A549 (cell line): Measurements from ENCODE around the gene DCAF4. TPM values are rescaled to one million over a fixed set of nuclear protein-coding genes. Genes with fewer than 3 reads are reported as not detected.
"Not testable (repeated sequence)": the region's sequence is repeated elsewhere in the genome, so short reads cannot be mapped to it uniquely, and the experiment has no call there.

Source experiments
- ATAC-seq, 2 experiments: fragments of 200-7000 bp in 1 of 2; fragments of >200 bp in 1 of 2; cut with Nextera tagmentation in 1 of 2; cut with Tn5 transposase in 1 of 2; 3 replicates each; pipeline versions ENCODE4 v1.8.0 to v1.9.1; 2018 to 2020; ENCODE audit warnings: mild to moderate bottlenecking in 1 of 2, moderate library complexity in 1 of 2
- CTCF ChIA-PET: fragments of 300-600 bp; sonication (Branson Sonifier 250); formaldehyde crosslinking; extraction: SDS; loops from one replicate; lab custom pipeline; 2021; ENCODE audit warnings: antibody characterized with exemption, inconsistent platforms; lab: Yijun Ruan, JAX
- POLR2A ChIA-PET: fragments of 350-600 bp; formaldehyde crosslinking; extraction: SDS; loops from one replicate; lab custom pipeline; 2021; ENCODE audit warnings: antibody characterized with exemption, inconsistent platforms; lab: Yijun Ruan, JAX
- DNase-seq, 2 experiments: peaks; one replicate each; pipeline versions ENCODE4 v3.0.0 to v3.0.0-alpha.2; 2011 to 2016; ENCODE audit warnings: low read depth in 1 of 2, low spot score in 1 of 2
- FAIRE-seq: peaks from 2 replicates; lab custom pipeline; 2011; peaks lifted over from hg19 to GRCh38; lab: Jason Lieb, UNC
- H3K27ac ChIP-seq, 2 experiments: fragments of >200 bp; sonication (Bioruptor Twin); formaldehyde crosslinking; 3 replicates each; pipeline ENCODE4 v1.5.1; 2016 to 2017
- H3K4me1 ChIP-seq: fragments of >200 bp; sonication (Bioruptor Twin); formaldehyde crosslinking; 3 replicates; pipeline ENCODE4 v1.6.1; 2016
- H3K4me2 ChIP-seq: fragments of >200 bp; sonication (Bioruptor Twin); formaldehyde crosslinking; 3 replicates; pipeline ENCODE4 v1.6.1; 2016
- H3K4me3 ChIP-seq: fragments of >200 bp; sonication (Bioruptor Twin); formaldehyde crosslinking; 3 replicates; pipeline ENCODE4 v1.5.1; 2016
- H3K9me3 ChIP-seq: fragments of >200 bp; sonication (Bioruptor Twin); formaldehyde crosslinking; 3 replicates; pipeline ENCODE4 v1.6.1; 2016
- BCL3 ChIP-seq: fragments of >200 bp; sonication (Bioruptor Twin); formaldehyde crosslinking; IDR thresholded peaks from 3 replicates; pipeline ENCODE4 v1.6.1; 2016
- CEBPB ChIP-seq, 2 experiments: fragments of >200 bp in 1 of 2; sonication (Bioruptor Twin) in 1 of 2; formaldehyde crosslinking in 1 of 2; IDR thresholded peaks; 2 replicates each; pipeline ENCODE4 v1.6.1; 2012 to 2016
- CHD4 ChIP-seq: fragments of 200-600 bp; sonication (generic); IDR thresholded peaks from 2 replicates; pipeline ENCODE4 v1.6.1; 2016; ENCODE audit warnings: antibody characterized with exemption, mild to moderate bottlenecking, borderline replicate concordance
- CTCF ChIP-seq: fragments of >200 bp; sonication (Bioruptor Twin); formaldehyde crosslinking; IDR thresholded peaks from 3 replicates; pipeline ENCODE4 v1.5.1; 2016
- ELK1 ChIP-seq: fragments of 150-350 bp; IDR thresholded peaks from 2 replicates; pipeline ENCODE4 v1.6.1; 2014; ENCODE audit warnings: low read depth, mild to moderate bottlenecking, low read length
- ESRRA ChIP-seq: fragments of 150-350 bp; IDR thresholded peaks from 2 replicates; pipeline ENCODE4 v1.6.1; 2014; ENCODE audit warnings: mild to moderate bottlenecking, low read length, borderline replicate concordance
- FOSB ChIP-seq: fragments of 250-450 bp; sonication (Bioruptor Pico); IDR thresholded peaks from 2 replicates; pipeline ENCODE4 v1.5.0; 2020; ENCODE audit warnings: mild to moderate bottlenecking, moderate library complexity
- FOXS1 ChIP-seq: fragments of 250-450 bp; sonication (Bioruptor Pico); IDR thresholded peaks from 2 replicates; pipeline ENCODE4 v1.5.0; 2020; ENCODE audit warnings: mild to moderate bottlenecking, moderate library complexity
- HEYL ChIP-seq: fragments of 250-450 bp; sonication (Bioruptor Pico); IDR thresholded peaks from 2 replicates; pipeline ENCODE4 v1.8.0; 2021; ENCODE audit warnings: mild to moderate bottlenecking, moderate library complexity
- HOXA7 ChIP-seq: fragments of 250-450 bp; sonication (Bioruptor Pico); IDR thresholded peaks from 2 replicates; pipeline ENCODE4 v1.5.0; 2020; ENCODE audit warnings: mild to moderate bottlenecking, moderate library complexity
- JUN ChIP-seq, 2 experiments: fragments of >200 bp; sonication (Bioruptor Twin); formaldehyde crosslinking; IDR thresholded peaks; 2 replicates in 1 of 2; 3 replicates in 1 of 2; pipeline ENCODE4 v1.6.1; 2016 to 2017
- MAZ ChIP-seq: fragments of 150-350 bp; IDR thresholded peaks from 2 replicates; pipeline ENCODE4 v1.6.1; 2014; ENCODE audit warnings: antibody characterized with exemption, low read depth, low read length, borderline replicate concordance
- NPAS2 ChIP-seq: fragments of 250-450 bp; sonication (Bioruptor Pico); IDR thresholded peaks from 2 replicates; pipeline ENCODE4 v1.8.0; 2022; ENCODE audit warnings: mild to moderate bottlenecking, moderate library complexity, borderline replicate concordance
- RAD21 ChIP-seq, 2 experiments: fragments of >200 bp in 1 of 2; sonication (Bioruptor Twin) in 1 of 2; formaldehyde crosslinking in 1 of 2; IDR thresholded peaks in 1 of 2; conservative IDR thresholded peaks in 1 of 2; 2 replicates in 1 of 2; 3 replicates in 1 of 2; pipeline ENCODE4 v1.6.1; 2012 to 2018; ENCODE audit warnings: inconsistent platforms in 1 of 2
- RCOR1 ChIP-seq: fragments of 150-350 bp; IDR thresholded peaks from 2 replicates; pipeline ENCODE4 v1.6.1; 2014; ENCODE audit warnings: antibody characterized with exemption, low read length, low read depth
- RFX5 ChIP-seq: fragments of 450-650 bp; IDR thresholded peaks from 2 replicates; pipeline ENCODE4 v1.7.1; 2014; ENCODE audit warnings: antibody characterized with exemption, mild to moderate bottlenecking, moderate library complexity
- RNF2 ChIP-seq: fragments of 200-600 bp; sonication (generic); IDR thresholded peaks from 2 replicates; pipeline ENCODE4 v1.6.1; 2016; ENCODE audit warnings: low read depth, mild to moderate bottlenecking, antibody characterized with exemption, moderate library complexity, borderline replicate concordance
- SMC3 ChIP-seq: fragments of >200 bp; sonication (Bioruptor Twin); formaldehyde crosslinking; IDR thresholded peaks from 3 replicates; pipeline ENCODE4 v1.6.1; 2018; ENCODE audit warnings: inconsistent platforms
- ZFP36 ChIP-seq: fragments of 450-650 bp; IDR thresholded peaks from 2 replicates; pipeline ENCODE4 v1.6.1; 2014; ENCODE audit warnings: borderline replicate concordance; ENCODE audit not compliant: partially characterized antibody
- WGBS: methylation state at CpG from one replicate; pipeline ENCODE4 v1.1.6; 2017; ENCODE audit errors: missing lambda C conversion rate; 5-methylcytosine and 5-hydroxymethylcytosine counted together
- polyA plus RNA-seq, 4 experiments: library from polyadenylated mRNA; depleted of rRNA in 3 of 4; stranded (reverse); fragments of >200 nt; fragmentation: RNase III in 1 of 4; extraction: RNeasy Plus Mini Kit Qiagen cat#74134 plus additional on column Dnase treatment in 1 of 4; gene quantifications; 2 replicates in 3 of 4; 3 replicates in 1 of 4; pipeline ENCODE4 v1.2.3, GENCODE V29; 2011 to 2017

Gene DCAF4
- polyA plus RNA-seq, 2 of the 4 experiments (the other 2 are of a cell fraction) = 18.4 to 22.4 TPM

GRCh38 chr14:72948481-72949138 lies 22.3 kb downstream of the DCAF4 start:
- H3K9me3 ChIP-seq = no peaks in the 10 kb centered on the region
- no peak overlapping the region for H3K27ac ChIP-seq
- POLR2A ChIA-PET = interaction anchor here (1.4 kb wide), 1 partner anchor 435 kb away, joined by 6 read pairs; no protein-coding TSS in a partner anchor
- TF ChIP-seq CHD4 = no peak
- TF ChIP-seq HOXA7 (CRISPR knock-in tag) = no peak
- no peak for TF ChIP-seq ESRRA
- peak; percentile 83 for TF ChIP-seq SMC3
- no peak for TF ChIP-seq RFX5
- TF ChIP-seq CTCF = peak; percentile 86
- TF ChIP-seq RNF2 = no peak
- TF ChIP-seq RAD21 (conservative IDR thresholded peaks at IDR 0.05 in 1 of 2, IDR thresholded peaks at IDR 0.05 in 1 of 2) = peak; percentile 62 to 67
- TF ChIP-seq FOSB (CRISPR knock-in tag) = no peak
- TF ChIP-seq HEYL = no peak
- no peak for TF ChIP-seq FOXS1 (CRISPR knock-in tag)
- TF ChIP-seq, all 56 proteins: peak for 3
- peak; percentile 50 to 79; a peak in 3 of 6 replicates for ATAC-seq
- WGBS = 40% methylated on average over 5 of the region's 5 CpGs
- H3K4me3 ChIP-seq = no peak overlapping the region
- CTCF ChIA-PET = interaction anchor here (0.8 to 6.7 kb wide), 37 partner anchors 10 to 503 kb away, joined by 3 to 201 read pairs (median 5); partner anchors contain the start of gene DCAF4
- DNase-seq = peak; percentile 50 to 58
- no peak overlapping the region for H3K4me2 ChIP-seq
- H3K4me1 ChIP-seq = no peaks in the 10 kb centered on the region
- FAIRE-seq = peak; percentile 43

- TF ChIP-seq CEBPB (IDR thresholded peaks at IDR 0.05) (no peak), BCL3 (no peak), MAZ (no peak), ZFP36 (no peak), RCOR1 (no peak), JUN (IDR thresholded peaks at IDR 0.05) (no peak), NPAS2 (CRISPR knock-in tag) (no peak), SMC3 (no peak), ELK1 (no peak)
- Histone ChIP-seq H3K4me3 (no peak overlapping the region), H3K27ac (no peak overlapping the region), H3K4me2 (no peak overlapping the region), H3K4me1 (no peaks in the 10 kb centered on the region), H3K9me3 (no peaks in the 10 kb centered on the region)
- DNase-seq = no peak
- ChIA-PET POLR2A (no interaction called here), CTCF (interaction anchor here (0.6 to 6.7 kb wide), 3 partner anchors 13 to 964 kb away, joined by 3 to 201 read pairs (median 4); no protein-coding TSS in a partner anchor)
- 83% methylated on average over 3 of the region's 3 CpGs for WGBS
- no peak for FAIRE-seq
- no peak for ATAC-seq
Observed at GRCh38 chr14:72952171-72952570, 25.9 kb downstream of the DCAF4 start.

- ATAC-seq, H3K27ac ChIP-seq, H3K4me1 ChIP-seq, POLR2A ChIA-PET, H3K4me3 ChIP-seq, FAIRE-seq, DNase-seq, H3K9me3 ChIP-seq, H3K4me2 ChIP-seq: not testable (repeated sequence)
- 95% methylated on average over 9 of the region's 9 CpGs for WGBS
- CTCF ChIA-PET = interaction anchor here (5.3 kb wide), 1 partner anchor 9 kb away, joined by 42 read pairs; no protein-coding TSS in a partner anchor
Observed at GRCh38 chr14:72956741-72957140, 30.5 kb downstream of the DCAF4 start.
